ENCODE measurements around the gene DNAL4. TPM values are rescaled to one million over a fixed set of nuclear protein-coding genes. Genes with fewer than 3 reads are reported as not detected.

The DNAL4 gene
- total RNA-seq, 1 donor from 2014 or later: 14.7 TPM

DNA sequence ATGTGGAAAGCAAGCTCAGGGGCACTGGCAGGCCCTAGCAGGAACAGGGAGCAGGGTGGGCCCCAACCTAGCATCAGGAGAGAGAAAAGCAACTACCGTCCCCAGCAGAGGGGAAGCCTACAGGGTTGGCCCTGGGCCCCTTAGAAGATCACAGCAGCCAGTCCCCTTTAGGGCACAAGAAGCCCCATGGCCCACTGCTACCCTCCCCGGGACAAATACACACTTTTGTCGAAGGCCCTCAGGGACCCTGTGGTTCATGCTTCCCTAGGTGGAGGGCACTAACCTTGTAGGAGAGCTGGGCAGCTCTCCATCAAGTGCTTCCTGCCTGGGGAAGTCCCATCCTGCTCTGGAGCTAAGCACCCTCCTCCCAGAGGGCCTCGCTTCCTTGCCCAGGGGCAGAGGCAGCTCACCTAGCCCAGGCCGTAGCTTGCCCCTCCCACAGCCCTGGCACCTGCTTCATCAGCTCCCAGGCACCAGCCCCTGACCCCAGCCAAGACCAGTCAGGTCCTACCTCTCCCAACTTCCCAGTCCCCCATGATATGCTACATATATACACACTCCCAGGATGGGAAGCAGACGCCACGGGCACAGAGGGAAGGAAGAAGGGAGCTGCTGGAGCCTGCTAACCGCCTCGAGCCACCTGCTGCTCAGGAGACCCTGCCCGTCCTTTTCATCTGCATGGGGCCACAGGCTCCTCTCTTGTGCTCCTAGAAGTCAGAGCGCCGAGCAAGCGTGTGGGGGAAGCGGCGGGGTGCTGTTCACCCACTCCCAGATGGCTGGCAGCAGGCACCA lies 58.3 kb downstream of the DNAL4 start:
- Histone ChIP-seq H3K4me3 (no peak overlapping the region), H3K4me1 (peaks cover 16% of the 10 kb centered on the region), H3K27me3 (no peaks in the 10 kb centered on the region), H3K27ac (no peak overlapping the region), H3K36me3 (peaks cover 0 to 54% of the 10 kb centered on the region in 2 donors), H3K9me3 (no peaks in the 10 kb centered on the region)
- intact Hi-C loops (cut with DNase I): no loop called here
- no peak for DNase-seq (ENCODE audit: extremely low spot score in 2 of 2)
- TF ChIP-seq POLR2A (IDR thresholded peaks at IDR 0.05) (no peak), POLR2AphosphoS5 (IDR thresholded peaks at IDR 0.05; ENCODE audit: insufficient read depth in 1 of 2, low read depth in 1 of 2) (no peak)
- TF ChIP-seq, protein P1, sequence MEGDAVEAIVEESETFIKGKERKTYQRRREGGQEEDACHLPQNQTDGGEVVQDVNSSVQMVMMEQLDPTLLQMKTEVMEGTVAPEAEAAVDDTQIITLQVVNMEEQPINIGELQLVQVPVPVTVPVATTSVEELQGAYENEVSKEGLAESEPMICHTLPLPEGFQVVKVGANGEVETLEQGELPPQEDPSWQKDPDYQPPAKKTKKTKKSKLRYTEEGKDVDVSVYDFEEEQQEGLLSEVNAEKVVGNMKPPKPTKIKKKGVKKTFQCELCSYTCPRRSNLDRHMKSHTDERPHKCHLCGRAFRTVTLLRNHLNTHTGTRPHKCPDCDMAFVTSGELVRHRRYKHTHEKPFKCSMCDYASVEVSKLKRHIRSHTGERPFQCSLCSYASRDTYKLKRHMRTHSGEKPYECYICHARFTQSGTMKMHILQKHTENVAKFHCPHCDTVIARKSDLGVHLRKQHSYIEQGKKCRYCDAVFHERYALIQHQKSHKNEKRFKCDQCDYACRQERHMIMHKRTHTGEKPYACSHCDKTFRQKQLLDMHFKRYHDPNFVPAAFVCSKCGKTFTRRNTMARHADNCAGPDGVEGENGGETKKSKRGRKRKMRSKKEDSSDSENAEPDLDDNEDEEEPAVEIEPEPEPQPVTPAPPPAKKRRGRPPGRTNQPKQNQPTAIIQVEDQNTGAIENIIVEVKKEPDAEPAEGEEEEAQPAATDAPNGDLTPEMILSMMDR (IDR thresholded peaks at IDR 0.05): no peak

DNA sequence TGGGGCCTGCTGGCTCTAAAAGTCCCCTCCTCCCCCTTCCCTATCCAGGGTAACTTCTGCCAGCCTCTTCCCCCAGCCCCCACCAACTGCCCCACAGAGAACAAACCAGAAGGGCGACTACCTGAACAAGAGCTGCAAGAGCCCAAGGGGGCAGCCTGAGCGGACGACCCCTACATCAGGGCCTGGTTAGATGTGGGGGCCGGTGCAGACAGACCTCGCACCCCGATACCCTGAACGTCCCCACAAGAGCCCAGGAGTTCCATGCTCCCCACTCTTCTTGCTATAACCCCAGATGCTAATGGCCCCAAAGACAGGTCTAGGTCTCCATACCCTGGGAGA lies 58.8 kb downstream of the DNAL4 start:
- Histone ChIP-seq H3K4me3 (no peak overlapping the region), H3K27me3 (no peaks in the 10 kb centered on the region), H3K27ac (no peak overlapping the region), H3K9me3 (no peaks in the 10 kb centered on the region), H3K36me3 (peaks cover 0 to 54% of the 10 kb centered on the region in 2 donors), H3K4me1 (peaks cover 16% of the 10 kb centered on the region)
- intact Hi-C loops (cut with DNase I): no loop called here
- DNase-seq (ENCODE audit: extremely low spot score in 2 of 2): no peak
- no peak for TF ChIP-seq POLR2AphosphoS5 (IDR thresholded peaks at IDR 0.05; ENCODE audit: insufficient read depth in 1 of 2, low read depth in 1 of 2)
- no peak for TF ChIP-seq POLR2A (IDR thresholded peaks at IDR 0.05)
- TF ChIP-seq, protein P1 (IDR thresholded peaks at IDR 0.05): no peak

DNA sequence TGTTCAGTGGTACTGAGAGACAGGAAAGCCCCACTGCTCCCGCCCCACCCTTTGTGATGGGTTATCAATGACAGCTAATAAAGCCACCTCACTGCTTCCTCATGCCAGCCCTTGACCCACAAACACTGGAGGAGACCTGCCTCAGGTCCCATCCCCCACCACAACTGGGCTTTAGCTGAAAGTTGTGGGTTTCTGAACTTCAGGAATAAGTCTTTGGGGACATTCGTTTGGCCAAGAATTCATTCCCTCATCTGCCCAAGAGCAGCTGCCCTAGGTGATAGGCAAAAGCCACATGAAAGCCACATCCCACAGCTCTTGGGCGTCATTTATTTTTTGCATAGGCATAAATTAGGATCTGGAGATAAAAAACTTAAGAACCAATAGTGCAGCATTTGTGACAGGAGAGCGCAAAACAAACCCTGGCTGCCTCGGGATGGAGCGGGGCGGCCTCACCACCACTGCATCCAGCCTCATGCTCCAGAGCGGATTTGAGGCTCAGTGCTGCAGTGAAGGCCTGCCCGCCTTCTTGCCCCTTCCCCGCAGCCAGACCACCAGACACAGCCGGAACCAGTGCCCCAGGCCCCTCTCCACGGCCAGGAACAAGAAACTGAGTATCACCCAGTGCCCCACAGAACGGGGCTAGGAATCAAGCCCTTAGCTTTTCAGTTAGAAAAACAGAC lies 59.4 kb downstream of the DNAL4 start:
- Histone ChIP-seq H3K27ac (no peak overlapping the region), H3K27me3 (no peaks in the 10 kb centered on the region), H3K4me1 (peaks cover 16% of the 10 kb centered on the region), H3K9me3 (no peaks in the 10 kb centered on the region), H3K4me3 (no peak overlapping the region), H3K36me3 (peaks cover 0 to 54% of the 10 kb centered on the region in 2 donors)
- intact Hi-C loops (cut with DNase I): no loop called here
- DNase-seq (ENCODE audit: extremely low spot score in 2 of 2): no peak
- TF ChIP-seq POLR2A (IDR thresholded peaks at IDR 0.05): no peak
- TF ChIP-seq, protein P1 (IDR thresholded peaks at IDR 0.05): no peak
- TF ChIP-seq POLR2AphosphoS5 (IDR thresholded peaks at IDR 0.05; ENCODE audit: insufficient read depth in 1 of 2, low read depth in 1 of 2): no peak

DNA sequence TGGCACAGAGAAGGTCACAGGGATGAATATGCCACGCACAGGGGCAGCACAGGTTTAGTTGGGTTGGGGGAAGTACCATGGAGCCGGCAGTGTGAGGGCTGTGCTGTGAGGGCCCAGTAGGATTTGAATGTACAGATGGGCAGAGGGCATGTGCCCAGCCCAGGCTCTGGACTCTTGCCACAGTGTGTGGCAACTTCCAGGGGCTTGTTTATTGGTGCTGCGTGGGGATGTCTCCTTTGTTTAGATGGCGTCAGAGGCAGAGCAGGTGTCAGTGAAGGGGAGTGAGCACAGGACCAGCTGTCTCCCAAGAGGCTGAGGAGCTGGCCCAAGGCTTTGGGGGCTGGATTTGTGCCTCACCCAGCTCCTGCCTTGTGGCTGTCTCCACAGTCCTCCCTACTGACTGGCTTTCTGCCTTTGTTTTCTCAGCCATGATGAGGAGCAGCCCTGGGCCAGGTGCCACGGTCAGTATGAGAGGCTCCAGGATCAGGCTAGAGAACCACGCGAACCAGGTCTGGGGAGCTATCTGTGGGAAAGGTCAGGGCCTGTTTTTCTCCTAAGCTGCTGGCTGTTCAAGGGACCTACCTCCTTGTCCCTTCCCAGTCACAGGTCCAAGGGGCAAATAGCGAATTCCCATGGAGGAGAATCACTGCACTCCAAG lies 60.1 kb downstream of the DNAL4 start:
- intact Hi-C loops (cut with DNase I): no loop called here
- peaks cover 16% of the 10 kb centered on the region for H3K4me1 ChIP-seq
- no peak for DNase-seq (ENCODE audit: extremely low spot score in 2 of 2)

More for the DNA sequence above, 60.1 kb downstream of the DNAL4 start:
- Histone ChIP-seq H3K27ac (no peak overlapping the region), H3K4me3 (no peak overlapping the region), H3K27me3 (no peaks in the 10 kb centered on the region), H3K36me3 (peaks cover 0 to 54% of the 10 kb centered on the region in 2 donors), H3K9me3 (no peaks in the 10 kb centered on the region)
- TF ChIP-seq POLR2A (IDR thresholded peaks at IDR 0.05): no peak
- TF ChIP-seq, protein P1 (IDR thresholded peaks at IDR 0.05): no peak
- TF ChIP-seq POLR2AphosphoS5 (IDR thresholded peaks at IDR 0.05; ENCODE audit: insufficient read depth in 1 of 2, low read depth in 1 of 2): no peak

All from vagina (tissue), 2 donors.